GM21825 (cell line): ENCODE measurements around the gene RFT1.

Experiments
- ATAC-seq: cut with Tn5 transposase; IDR thresholded peaks from one replicate; pipeline ENCODE4 v1.9.1; 2021; ENCODE audit warnings: mild to moderate bottlenecking, moderate library complexity; ENCODE audit not compliant: unreplicated experiment

RFT1 gene

GRCh38 chr3:53038679-53039375 is 91.4 kb downstream of the RFT1 start:
- ATAC-seq, result no peak
